Effector CD8-positive, alpha-beta T cell (primary cell): ENCODE data around the gene ABHD8.

ENCODE experiments used
- DNase-seq: peaks from one replicate; lab custom pipeline; 2025; lab: John Stamatoyannopoulos, UW

Gene ABHD8

GRCh38 chr19:17333611-17334413 is 30.6 kb upstream of the ABHD8 start:
- DNase-seq, result peak; percentile 14

- no peak for DNase-seq
Measured at GRCh38 chr19:17332677-17333581, 29.7 kb upstream of the ABHD8 start.

- DNase-seq, result no peak
Measured at GRCh38 chr19:17332360-17332676, 29.1 kb upstream of the ABHD8 start.

- DNase-seq, result no peak
Measured at GRCh38 chr19:17331045-17331558, 27.9 kb upstream of the ABHD8 start.

GRCh38 chr19:17330262-17331044 is 27.2 kb upstream of the ABHD8 start:
- no peak for DNase-seq

GRCh38 chr19:17329366-17330261 is 26.4 kb upstream of the ABHD8 start:
- DNase-seq, result no peak

GRCh38 chr19:17328517-17329365 is 25.5 kb upstream of the ABHD8 start:
- peak; percentile 17 for DNase-seq

GRCh38 chr19:17327654-17328516 is 24.7 kb upstream of the ABHD8 start:
- peak; percentile 52 for DNase-seq

GRCh38 chr19:17327068-17327653 is 23.9 kb upstream of the ABHD8 start:
- no peak for DNase-seq

GRCh38 chr19:17326595-17326966 is 23.4 kb upstream of the ABHD8 start:
- no peak for DNase-seq

- DNase-seq, result no peak
Measured at GRCh38 chr19:17325881-17326594, 22.8 kb upstream of the ABHD8 start.

- no peak for DNase-seq
Measured at GRCh38 chr19:17325133-17325532, 21.9 kb upstream of the ABHD8 start.

- DNase-seq, result no peak
Measured at GRCh38 chr19:17324357-17325114, 21.3 kb upstream of the ABHD8 start.

- DNase-seq, result no peak
Measured at GRCh38 chr19:17323964-17324332, 20.7 kb upstream of the ABHD8 start.

- DNase-seq, result no peak
Measured at GRCh38 chr19:17323300-17323963, 20.2 kb upstream of the ABHD8 start.

- DNase-seq, result no peak
Measured at GRCh38 chr19:17322854-17323253, 19.6 kb upstream of the ABHD8 start.
